Measurements from ENCODE around the gene FAM107B. TPM values are rescaled to one million over a fixed set of nuclear protein-coding genes. Genes with fewer than 3 reads are reported as not detected.

FAM107B gene
- total RNA-seq, 1 donor from 2014 or later = 145 TPM

DNA sequence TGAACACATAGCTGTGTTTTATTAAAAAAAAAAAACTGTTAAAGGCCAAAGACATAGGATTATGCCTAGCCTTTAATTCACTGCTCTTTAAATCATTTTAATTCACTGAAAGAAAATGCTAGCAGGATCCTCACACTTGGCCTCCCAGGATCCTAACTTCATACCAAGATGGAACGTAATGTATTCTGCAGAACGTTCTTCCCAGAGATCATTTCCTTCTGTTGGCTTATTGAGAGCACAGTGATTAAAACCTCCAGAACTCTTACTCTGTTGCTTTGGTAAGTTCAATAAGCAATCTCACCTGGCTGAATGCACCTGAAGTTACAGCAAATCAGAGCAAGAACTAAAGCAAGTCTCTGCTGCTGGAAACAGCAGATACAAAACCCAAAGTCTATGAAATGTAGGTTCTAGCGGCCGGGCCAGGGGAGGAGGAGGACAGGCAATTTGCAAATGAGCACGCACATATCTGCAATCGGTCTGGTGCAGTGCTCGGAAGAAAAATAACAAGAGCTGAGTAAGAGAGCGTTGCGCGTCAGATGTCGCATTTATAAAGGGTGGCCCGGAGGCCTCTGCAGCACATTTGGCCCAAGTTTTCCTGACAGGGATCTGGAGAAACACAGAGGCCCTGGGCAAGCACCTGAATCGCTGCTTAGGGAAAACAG is 193.9 kb downstream of the FAM107B start:
- DNase-seq (ENCODE audit: low spot score) = no peak

DNA sequence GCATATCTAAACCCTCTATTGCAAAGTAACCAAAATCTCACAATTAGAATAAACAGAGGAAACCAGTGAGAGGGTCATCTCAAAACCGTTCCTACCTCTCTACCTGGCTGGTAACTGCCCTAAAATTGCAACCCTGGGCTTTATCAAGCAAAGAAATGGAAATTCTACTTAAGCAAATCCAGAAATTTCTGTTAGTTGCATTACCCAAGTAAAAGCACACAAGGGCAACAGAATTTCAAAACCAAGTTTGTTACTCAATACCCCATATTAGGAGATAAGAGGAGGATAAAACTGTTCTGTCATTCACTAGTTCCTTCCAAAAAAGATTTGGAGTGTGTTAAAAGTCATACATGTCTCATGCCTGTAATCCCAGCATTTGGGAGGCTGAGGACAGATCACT is 195.3 kb downstream of the FAM107B start:
- no peak for DNase-seq (ENCODE audit: low spot score)

DNA sequence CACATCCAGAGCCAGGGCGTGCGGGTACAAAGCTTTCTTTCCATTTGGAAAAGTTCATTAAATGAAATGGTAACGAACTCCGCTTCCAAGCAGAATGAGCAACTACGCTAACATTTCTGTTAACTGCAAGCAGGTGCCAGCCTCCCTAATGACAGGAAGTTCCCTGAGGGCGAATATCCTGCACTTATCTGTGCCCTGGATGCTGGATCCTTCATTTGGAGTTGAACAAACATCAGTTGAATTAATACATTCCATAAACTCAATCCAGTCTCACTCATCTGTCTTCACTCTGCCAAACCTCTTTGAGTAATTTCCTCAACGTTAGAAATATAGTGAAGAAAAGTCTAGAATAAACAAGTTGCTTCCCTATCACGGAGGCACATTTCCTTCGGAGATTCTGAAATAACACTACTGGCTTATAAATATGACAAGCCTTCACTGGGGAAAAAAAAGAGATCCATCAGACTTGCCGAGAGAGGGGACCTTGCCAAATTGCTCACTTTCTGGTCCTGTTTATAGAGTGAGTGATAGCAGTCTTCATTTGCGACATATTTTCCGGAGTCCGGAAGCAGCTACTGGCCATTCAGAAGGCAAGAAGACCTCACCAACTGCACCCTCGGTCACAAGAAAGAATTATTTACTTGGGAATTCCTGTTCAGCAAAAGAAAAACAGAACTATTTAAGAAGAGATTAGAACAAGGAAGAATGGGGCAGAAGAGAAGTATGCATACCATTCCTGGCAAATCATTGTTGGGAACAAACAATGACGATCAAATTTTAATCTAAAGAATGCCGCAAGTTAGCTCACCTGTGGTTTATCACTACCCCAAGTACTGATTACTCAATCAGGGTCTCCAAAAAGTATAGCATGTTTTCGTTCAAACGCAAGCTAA is 196.4 kb downstream of the FAM107B start:
- no peak for DNase-seq (ENCODE audit: low spot score)

DNA sequence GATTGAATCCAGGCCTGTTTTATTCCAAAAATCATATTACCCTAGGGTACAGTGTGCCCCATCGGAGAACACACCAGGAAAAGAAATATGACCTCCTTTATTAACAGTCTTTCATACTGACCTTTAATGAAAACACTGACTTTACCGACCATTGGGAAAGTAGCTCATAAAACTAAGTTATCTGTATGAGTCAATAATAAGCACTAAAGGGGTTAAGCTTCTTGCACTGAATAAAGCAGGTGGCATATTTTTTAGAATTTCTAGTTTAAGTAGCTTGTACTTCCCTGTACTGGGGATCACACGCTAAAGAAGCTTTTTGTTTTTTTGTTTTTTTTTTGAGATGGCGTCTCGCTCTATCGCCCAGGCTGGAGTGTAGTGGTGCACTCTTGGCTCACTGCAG is 199.8 kb downstream of the FAM107B start:
- no peak for DNase-seq (ENCODE audit: low spot score)

DNA sequence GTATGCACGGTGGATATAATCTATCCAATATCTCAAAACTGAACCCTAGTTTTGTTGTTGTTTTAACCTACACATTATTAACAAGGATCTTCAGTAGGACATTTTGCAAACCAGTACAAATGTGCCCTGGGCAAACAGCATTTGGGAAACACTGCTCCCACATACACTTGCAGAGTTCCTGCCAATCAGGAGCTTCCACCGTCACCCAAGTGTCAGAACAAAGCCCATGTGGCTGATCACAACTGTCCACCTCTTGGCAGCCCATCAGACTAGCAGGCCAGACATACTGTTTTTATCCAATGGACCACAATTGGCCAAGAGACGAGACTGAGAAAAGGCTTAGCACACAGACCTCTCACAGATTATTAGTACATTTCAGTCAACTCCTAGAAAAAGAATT is 200.4 kb downstream of the FAM107B start:
- no peak for DNase-seq (ENCODE audit: low spot score)

DNA sequence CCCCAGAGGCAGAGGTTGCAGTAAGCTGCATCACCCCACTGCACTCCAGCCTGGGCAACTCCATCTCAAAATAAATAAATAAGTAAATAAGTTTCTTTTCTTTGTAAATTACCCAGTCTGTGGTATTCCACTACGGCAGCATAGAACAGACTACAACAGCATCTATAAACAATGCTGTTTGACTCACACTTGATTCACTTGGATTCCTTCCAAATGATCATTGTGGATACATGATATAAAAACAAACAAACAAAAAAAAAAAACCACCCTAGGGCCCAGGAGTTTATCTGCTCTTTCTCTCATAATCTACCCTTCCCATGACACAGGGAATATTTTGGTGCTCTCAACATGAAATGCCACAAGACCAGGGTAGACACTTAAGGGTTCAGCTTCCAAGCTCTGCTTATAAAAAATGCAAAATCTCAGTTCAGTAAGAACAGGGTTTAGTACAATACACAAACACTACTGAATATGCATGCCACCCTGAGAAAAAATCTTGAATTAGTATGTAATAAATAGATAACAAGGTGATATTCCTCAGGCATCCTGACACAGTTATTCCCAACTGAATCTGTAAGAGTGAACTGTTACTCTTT is 200.9 kb downstream of the FAM107B start:
- DNase-seq (ENCODE audit: low spot score) = no peak

DNA sequence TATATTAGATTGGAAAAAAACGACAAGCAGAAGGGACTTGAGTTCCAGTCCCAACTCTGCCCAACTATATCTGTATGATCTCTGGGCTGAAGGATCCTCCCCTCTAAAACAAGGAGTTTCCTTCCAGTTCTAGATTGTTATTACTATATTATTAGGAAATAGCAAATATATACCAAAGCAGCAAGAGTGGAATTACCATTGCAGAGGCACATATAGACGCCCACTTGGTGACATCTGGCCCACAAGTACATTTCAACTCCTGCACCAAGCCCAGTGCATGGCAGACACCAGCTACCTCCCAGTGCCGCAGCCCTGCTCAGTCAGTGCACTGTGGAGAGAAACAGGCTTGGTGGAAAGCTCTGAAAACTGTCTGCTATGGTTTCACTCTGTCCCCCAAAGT is 201.9 kb downstream of the FAM107B start:
- DNase-seq (ENCODE audit: low spot score) = no peak

DNA sequence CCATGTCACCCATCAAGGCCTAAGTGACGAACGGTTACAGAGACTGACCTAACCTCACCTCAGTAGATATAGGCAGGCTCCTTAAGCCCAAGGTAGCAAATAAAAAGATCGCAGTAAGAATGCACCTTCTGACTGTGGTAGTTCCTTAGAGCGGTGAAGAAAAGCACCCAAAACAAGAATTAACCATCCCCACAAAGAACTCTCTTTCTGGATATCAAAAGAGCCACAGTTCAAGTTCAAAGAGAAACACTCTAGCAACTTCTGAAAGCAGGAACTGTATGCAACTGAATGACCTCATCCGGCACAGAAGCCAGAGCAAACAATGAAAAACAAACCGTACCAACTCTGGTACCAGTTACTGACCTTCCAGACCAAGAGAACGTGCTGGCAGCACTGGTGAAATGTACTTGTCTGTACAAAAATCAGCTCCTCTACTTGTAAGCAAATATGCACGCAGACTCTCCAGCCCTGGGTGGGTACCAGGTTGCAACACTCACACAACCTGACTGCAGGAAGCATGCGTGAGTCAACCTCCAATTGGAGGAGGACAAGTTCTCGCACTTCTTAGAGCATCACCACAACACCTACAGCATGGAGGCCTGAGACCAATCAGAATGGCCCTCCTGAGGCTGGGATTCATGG is 202.7 kb downstream of the FAM107B start:
- peak; percentile 90 for DNase-seq (ENCODE audit: low spot score)

DNA sequence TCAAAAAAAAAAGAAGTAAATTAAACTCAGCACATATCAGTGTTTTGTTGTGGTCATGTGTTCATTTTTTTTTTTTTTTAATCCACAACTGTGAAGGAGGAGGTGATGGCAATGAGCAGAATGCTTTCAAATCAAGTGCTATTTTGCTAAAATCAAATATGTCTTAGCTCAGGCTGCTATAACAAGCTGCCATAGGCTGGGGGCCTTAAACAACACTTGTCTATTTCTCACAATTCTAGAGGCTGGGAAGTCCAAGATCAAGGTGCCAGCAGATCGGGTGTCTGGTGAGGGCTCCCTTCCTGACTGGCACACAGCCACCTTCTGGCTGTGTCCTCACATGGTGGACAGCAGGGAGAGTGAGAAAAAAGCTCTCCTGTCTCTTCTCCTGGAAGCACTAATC is 203.9 kb downstream of the FAM107B start:
- no peak for DNase-seq (ENCODE audit: low spot score)

DNA sequence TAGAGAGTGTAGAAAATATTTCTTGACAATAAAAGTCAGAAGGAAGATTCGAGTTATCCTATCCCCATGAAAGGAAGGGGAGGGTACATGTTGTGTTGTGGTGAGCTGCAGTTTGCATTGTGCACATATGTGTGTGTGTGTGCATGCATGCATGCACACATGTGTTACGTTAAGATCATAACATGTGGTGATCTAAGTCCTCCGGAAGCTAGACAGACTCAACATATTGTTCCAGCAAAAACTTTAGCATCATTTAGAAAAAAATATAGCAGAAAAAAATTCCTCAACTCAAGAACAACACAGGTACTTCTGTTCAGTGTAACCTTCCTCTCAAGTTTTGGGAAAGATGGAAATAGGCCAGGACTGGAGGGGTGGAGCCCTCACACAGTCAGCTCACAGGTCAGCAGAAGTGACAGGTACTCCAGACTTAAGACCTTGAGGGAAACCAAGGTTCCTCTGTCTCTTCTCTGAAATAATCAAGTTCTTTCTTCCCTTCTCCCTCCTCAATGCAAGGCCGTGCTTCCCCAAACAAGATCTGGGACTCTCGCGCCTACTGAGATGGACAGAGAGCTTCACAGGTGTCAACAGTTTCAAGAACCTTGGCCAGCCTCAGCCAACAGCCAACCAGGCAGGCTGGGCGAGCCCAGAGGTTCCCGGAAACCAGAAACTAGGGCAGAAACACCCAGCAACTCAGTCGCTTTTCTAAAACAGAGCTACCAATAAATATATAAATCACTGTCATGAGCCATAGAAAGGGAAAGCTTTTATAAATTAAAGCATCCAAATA is 205.2 kb downstream of the FAM107B start:
- DNase-seq (ENCODE audit: low spot score) = no peak

DNA sequence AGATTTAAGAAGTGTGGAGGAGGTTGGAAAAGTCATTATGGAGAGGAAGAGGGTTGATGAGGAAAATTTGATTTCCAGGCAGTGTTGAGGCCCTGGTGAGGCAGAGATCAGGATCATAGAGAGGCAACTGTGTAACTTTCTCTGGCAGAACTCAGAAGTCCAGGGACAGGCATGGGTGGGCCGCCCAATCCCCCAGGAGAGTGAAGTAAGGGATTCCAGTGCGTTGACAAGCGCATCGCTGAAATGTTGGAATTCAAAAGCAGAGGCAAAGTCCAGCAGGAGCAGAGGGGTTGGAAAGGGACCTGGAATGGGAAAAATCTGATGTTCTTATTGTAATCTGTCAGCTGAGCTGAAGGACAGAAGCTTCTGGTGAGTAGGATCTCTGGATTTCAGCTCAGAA is 207.3 kb downstream of the FAM107B start:
- no peak for DNase-seq (ENCODE audit: low spot score)

DNA sequence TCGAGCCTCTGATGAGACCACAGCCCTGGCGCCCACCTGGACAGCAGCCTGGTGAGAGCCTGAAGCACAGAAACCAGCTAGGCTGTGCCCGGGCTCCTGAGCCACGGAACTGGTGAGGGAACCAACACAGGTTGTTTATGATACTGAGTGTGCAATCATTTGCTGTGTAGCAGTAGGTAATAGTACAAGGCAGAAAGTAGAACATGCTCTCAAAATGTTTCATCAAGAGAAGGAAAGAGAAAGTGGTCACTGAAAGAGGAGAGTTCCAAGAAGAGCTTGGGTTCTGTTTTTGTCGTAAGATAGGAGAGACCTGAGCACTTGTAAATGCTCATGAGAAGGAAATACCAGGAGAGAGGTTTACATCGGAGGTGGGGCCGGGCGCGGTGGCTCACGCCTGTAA is 208.2 kb downstream of the FAM107B start:
- no peak for DNase-seq (ENCODE audit: low spot score)

DNA sequence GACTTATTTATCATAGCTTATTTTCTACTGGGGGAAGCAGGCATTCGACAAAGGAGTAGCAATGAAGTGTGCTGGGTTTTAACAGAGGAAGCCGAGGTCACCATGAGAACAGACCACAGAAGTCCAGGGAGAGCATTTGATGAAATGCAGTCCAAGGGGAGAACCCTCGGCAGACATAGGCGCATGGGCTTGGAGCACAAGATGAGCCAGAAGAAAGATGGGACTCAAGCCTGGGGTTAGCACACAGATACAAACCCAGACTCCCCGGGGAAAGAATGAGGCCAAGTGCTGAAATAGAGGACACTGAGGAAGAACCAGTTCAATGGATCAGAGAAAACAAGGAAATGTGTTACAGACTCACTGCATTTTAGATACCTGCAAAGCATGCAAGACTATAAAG is 209.5 kb downstream of the FAM107B start:
- no peak for DNase-seq (ENCODE audit: low spot score)

DNA sequence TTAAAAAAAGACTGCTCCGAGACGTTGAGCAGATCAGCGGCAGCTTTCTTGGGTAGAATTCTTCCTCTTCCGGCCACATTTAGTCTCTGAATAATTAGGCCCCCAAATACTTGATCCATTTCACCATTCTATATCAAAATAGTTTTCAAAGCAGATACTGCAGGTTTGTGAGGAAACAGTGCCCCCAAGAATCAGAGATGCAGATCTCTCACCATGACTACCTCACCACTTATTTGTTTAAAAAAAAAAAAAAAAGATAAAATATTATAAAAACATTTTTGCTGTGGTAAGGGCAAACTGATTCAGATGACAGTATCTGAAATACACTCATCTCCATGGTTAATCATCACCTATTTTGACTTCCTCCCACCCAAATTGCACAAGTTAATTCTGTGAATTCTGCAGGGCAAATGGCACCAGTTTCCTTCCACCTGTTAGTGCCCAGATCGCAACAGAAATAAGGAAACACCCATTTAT is 210.4 kb downstream of the FAM107B start:
- DNase-seq (ENCODE audit: low spot score) = no peak

DNA sequence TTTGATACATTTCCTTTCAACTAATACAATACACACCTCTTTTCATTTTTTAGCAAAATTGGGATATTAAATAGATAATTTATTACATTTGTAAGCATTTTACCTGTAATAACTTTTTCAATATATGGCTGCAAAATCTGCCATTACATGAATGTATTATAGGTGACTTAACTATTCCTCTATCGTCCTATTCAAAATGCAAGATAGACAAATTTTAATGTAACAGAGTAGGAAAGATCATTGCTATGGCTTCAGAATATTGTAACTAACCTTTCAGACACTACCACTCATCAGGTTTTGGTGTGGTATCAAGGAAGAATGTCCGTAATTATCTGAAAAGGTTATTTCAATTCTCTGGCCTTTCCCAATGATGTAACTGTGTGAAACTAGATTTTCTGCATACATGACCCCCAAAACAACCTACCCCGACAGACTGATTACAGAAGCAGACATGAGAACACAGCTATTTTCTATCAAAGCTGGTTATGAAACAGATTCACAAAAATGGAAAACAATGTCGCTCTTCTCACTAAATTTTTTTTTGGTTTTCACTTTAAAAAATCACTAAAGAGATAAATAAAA is 211.2 kb downstream of the FAM107B start:
- no peak for DNase-seq (ENCODE audit: low spot score)

DNA sequence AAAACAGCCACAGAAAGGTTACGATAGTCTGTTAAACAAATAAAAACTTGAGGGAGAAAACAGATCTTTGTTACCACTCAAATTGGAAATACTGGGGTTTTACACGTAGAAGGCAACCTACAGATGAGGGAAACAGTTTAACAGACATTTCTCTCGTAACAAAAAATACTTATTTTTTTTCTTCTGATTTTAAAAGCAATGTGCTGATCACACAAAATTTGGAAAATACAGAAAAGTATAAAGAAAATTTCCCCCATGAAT is 211.7 kb downstream of the FAM107B start:
- DNase-seq (ENCODE audit: low spot score) = no peak

DNA sequence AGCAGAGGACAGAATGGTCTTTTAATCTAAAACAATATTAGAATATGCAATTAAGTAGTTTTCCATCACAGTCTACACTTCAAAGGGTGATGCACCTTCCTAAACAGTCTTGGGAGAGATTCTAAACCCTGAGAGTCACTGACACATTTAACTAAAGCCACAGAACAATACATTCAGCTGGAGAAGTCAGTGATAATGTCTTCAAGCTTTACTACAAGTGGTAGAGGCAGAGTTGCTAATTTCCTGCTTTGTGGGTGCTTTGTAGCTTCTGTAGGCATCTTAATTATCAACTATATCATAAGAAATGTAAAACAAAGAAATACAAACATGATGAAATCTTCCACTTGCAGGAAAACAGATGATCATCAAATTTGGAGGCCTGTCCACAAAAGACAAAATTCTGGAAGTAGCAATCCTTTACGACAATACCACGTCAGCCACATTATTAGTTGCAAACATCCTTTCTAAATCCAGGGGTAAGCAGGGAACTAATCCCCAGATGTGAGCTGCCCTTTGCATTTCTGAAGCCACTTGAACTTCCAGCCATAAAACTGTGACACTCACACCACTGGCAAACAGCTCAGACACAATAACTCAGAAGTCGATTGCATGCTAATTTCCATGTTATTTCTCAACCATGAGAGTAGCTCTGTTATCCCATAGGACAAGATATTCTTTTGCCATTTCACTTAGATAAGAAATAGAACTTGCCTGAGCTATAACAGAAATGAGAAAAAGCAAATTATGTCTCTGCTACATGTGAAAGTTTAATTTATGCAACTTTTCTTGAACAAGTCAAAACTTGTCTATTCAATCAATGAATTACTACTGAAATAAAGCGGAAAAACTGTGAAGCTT is 212.2 kb downstream of the FAM107B start:
- DNase-seq (ENCODE audit: low spot score) = no peak

DNA sequence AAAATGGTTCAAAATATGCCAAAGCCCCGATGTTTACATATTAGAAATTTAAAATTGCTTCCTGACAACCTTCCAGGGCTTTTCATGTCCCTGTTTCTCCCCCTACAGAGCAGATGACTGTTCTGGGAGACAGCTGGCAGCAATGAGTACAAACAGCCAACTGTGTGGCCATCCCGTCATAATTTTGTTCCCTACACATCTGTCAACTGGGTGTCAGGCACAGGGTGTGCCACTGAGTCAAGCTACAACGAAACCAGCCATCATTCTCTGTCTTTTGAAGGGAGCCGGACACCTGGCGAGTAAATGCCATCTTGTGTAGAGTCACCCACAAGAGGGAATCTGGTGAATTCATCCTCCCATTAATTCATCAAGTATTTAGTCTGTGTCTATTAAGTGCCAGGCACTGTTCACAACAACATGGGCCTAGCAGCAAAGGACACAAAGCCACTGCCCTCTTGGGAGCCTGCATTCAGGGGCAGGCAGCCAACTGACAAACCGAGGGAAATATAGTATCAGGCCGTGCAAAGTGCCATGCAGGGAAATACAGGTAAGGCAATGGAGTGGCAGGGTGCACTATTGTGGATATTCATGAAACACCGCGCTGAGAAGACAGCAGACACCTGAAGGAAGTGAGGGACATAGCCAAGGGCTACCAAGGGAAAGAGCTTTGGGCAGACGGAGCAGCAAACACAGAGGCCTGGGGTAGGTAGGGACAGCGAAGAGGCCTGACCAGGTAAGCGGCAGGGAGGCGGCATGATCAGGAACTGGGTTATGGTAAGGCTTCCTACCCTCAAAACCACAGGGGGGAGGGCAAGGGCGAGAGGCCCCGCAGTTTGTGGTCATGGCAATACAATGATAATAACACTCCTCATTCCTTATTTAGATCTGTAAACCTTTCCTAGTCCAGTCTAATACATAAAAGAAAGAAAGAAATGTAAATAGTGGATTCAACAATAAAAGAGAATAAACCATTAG is 213.6 kb downstream of the FAM107B start:
- no peak for DNase-seq (ENCODE audit: low spot score)

DNA sequence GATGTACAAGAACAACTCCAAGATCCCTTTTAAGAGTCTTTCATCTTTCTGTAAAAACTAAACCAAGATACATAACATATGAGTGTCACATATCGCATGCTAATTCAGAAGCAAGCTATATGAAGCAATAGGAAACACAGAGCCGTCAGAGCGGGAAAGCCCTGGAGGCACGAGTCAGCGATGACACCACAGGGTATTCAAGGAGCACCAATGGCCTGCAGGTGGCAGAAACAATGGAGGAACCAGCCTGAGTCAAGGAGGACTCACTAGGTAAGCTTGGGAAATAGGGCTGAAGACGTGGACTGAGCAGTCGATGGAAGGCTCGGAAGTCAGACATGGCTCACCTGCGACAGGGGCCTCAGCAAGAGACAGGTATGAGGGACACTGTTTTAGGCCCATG is 214.4 kb downstream of the FAM107B start:
- DNase-seq (ENCODE audit: low spot score) = no peak

Measured in mucosa of gallbladder (tissue), 1 donor.